ENCODE measurements around the gene KDM4B.

The KDM4B gene

GRCh38 chr19:5125376-5125775 is 156.5 kb downstream of the KDM4B start:
- Histone ChIP-seq H3K9me3 (ENCODE audit: control insufficient read depth, insufficient read depth, low read length) (no peaks in the 10 kb centered on the region), H4K20me1 (ENCODE audit: control insufficient read depth, insufficient read depth, low read depth, low read length) (no peaks in the 10 kb centered on the region), H3K27ac (ENCODE audit: low read depth, low read length) (no peak overlapping the region), H3K9me2 (replicated peaks; ENCODE audit: control insufficient read depth, low read length) (no peaks in the 10 kb centered on the region), H3K36me3 (ENCODE audit: control insufficient read depth, low read length) (peaks cover 5% of the 10 kb centered on the region; the same call in 1 of the 2 replicates), H3K27me3 (ENCODE audit: control insufficient read depth, low read length) (no peaks in the 10 kb centered on the region), H3K79me2 (ENCODE audit: control insufficient read depth, low read length) (no peaks in the 10 kb centered on the region), H3K4me3 (ENCODE audit: low read length) (no peak overlapping the region), H3K4me1 (ENCODE audit: control insufficient read depth, low read length) (peaks cover 57% of the 10 kb centered on the region), H3F3A (ENCODE audit: control insufficient read depth, insufficient read depth) (no peaks in the 10 kb centered on the region), H3K4me2 (ENCODE audit: low read length) (no peak overlapping the region)
- TF ChIP-seq EZH2phosphoT487 (IDR thresholded peaks at IDR 0.05; ENCODE audit: borderline replicate concordance, low read length) (no peak), CTCF (IDR thresholded peaks at IDR 0.05; ENCODE audit: low read depth, low read length, poor library complexity, severe bottlenecking) (no peak)

GRCh38 chr19:5125797-5126497 is 157.0 kb downstream of the KDM4B start:
- Histone ChIP-seq H3K27ac (ENCODE audit: low read depth, low read length) (no peak overlapping the region), H3K9me2 (replicated peaks; ENCODE audit: control insufficient read depth, low read length) (no peaks in the 10 kb centered on the region), H3K4me3 (ENCODE audit: low read length) (no peak overlapping the region), H3K4me2 (ENCODE audit: low read length) (no peak overlapping the region), H3K9me3 (ENCODE audit: control insufficient read depth, insufficient read depth, low read length) (no peaks in the 10 kb centered on the region), H3K36me3 (ENCODE audit: control insufficient read depth, low read length) (peaks cover 5% of the 10 kb centered on the region; the same call in 1 of the 2 replicates), H3K27me3 (ENCODE audit: control insufficient read depth, low read length) (no peaks in the 10 kb centered on the region), H3K79me2 (ENCODE audit: control insufficient read depth, low read length) (no peaks in the 10 kb centered on the region), H3K4me1 (ENCODE audit: control insufficient read depth, low read length) (peaks cover 61% of the 10 kb centered on the region), H4K20me1 (ENCODE audit: control insufficient read depth, insufficient read depth, low read depth, low read length) (no peaks in the 10 kb centered on the region), H3F3A (ENCODE audit: control insufficient read depth, insufficient read depth) (no peaks in the 10 kb centered on the region)
- no peak for TF ChIP-seq CTCF (IDR thresholded peaks at IDR 0.05; ENCODE audit: low read depth, low read length, poor library complexity, severe bottlenecking)

GRCh38 chr19:5126498-5127223 is 157.7 kb downstream of the KDM4B start:
- peaks cover 5% of the 10 kb centered on the region; the same call in 1 of the 2 replicates for H3K36me3 ChIP-seq (ENCODE audit: control insufficient read depth, low read length)
- no peaks in the 10 kb centered on the region for H3K79me2 ChIP-seq (ENCODE audit: control insufficient read depth, low read length)
- H3K9me2 ChIP-seq (replicated peaks; ENCODE audit: control insufficient read depth, low read length), result no peaks in the 10 kb centered on the region
- peak overlapping the region; percentile 57 for H3K4me2 ChIP-seq (ENCODE audit: low read length)
- TF ChIP-seq EZH2phosphoT487 (IDR thresholded peaks at IDR 0.05; ENCODE audit: borderline replicate concordance, low read length), result no peak
- TF ChIP-seq CTCF (IDR thresholded peaks at IDR 0.05; ENCODE audit: low read depth, low read length, poor library complexity, severe bottlenecking), result no peak
- H3K4me3 ChIP-seq (ENCODE audit: low read length), result peak overlapping the region; percentile 17; the same call in 1 of the 2 replicates
- H3K27me3 ChIP-seq (ENCODE audit: control insufficient read depth, low read length), result no peaks in the 10 kb centered on the region
- H3K27ac ChIP-seq (ENCODE audit: low read depth, low read length), result peak overlapping the region; percentile 42
- H4K20me1 ChIP-seq (ENCODE audit: control insufficient read depth, insufficient read depth, low read depth, low read length), result no peaks in the 10 kb centered on the region
- 0 out of 2 replicates have a peak, but pooled peaks cover 1% of the 10 kb centered on the region for H3F3A ChIP-seq (ENCODE audit: control insufficient read depth, insufficient read depth)
- H3K9me3 ChIP-seq (ENCODE audit: control insufficient read depth, insufficient read depth, low read length), result no peaks in the 10 kb centered on the region
- peaks cover 61% of the 10 kb centered on the region for H3K4me1 ChIP-seq (ENCODE audit: control insufficient read depth, low read length)
